ENCODE measurements around the gene EBNA1BP2.
"Not testable (repeated sequence)": the region's sequence is repeated elsewhere in the genome, so short reads cannot be mapped to it uniquely, and the experiment has no call there.

The EBNA1BP2 gene

DNA sequence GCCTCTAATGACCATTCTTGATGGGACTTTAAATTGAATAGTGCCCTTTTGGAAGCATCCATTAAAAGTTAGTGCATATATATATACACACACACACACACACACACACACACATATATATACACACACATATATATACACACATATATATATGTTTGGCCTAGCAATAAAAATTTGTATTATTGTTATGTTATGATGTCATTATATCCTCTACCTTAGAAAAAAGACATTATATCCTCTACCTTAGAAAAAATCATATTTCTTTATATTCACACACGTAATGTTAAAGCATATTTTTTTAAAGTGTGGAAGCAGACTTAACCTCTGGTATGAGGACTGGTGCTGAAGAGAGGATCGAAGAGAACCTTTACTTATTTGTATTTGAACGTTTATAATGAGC is 43.3 kb downstream of the EBNA1BP2 start:
- no peak for DNase-seq (ENCODE audit: low read depth)
- TF ChIP-seq, protein P1, sequence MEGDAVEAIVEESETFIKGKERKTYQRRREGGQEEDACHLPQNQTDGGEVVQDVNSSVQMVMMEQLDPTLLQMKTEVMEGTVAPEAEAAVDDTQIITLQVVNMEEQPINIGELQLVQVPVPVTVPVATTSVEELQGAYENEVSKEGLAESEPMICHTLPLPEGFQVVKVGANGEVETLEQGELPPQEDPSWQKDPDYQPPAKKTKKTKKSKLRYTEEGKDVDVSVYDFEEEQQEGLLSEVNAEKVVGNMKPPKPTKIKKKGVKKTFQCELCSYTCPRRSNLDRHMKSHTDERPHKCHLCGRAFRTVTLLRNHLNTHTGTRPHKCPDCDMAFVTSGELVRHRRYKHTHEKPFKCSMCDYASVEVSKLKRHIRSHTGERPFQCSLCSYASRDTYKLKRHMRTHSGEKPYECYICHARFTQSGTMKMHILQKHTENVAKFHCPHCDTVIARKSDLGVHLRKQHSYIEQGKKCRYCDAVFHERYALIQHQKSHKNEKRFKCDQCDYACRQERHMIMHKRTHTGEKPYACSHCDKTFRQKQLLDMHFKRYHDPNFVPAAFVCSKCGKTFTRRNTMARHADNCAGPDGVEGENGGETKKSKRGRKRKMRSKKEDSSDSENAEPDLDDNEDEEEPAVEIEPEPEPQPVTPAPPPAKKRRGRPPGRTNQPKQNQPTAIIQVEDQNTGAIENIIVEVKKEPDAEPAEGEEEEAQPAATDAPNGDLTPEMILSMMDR (conservative IDR thresholded peaks at IDR 0.05; ENCODE audit: control insufficient read depth, insufficient read depth, low read depth, low read length), result no peak
- H3K4me3 ChIP-seq (ENCODE audit: control insufficient read depth, low read depth, low read length), result no peak overlapping the region

DNA sequence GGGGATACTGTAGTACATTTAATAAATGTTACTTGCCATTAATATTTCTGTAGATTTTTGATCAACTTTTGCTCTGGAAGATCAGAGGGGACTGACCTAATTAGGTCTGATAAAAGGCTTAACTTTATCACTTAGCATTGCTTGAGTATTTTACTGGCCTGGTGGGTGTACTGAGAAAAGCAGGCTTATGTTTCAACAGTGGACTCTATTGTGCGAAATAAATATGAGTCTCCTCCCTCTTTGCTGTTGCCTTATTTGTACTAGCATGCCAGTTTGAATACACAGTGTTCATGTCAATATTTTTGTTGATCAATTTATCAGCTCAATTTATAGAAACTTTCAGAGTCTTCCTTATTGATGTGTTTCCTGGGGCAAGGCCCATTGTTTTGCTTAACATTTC is 49.1 kb downstream of the EBNA1BP2 start:
- H3K4me3 ChIP-seq (ENCODE audit: control insufficient read depth, low read depth, low read length), result no peak overlapping the region

DNA sequence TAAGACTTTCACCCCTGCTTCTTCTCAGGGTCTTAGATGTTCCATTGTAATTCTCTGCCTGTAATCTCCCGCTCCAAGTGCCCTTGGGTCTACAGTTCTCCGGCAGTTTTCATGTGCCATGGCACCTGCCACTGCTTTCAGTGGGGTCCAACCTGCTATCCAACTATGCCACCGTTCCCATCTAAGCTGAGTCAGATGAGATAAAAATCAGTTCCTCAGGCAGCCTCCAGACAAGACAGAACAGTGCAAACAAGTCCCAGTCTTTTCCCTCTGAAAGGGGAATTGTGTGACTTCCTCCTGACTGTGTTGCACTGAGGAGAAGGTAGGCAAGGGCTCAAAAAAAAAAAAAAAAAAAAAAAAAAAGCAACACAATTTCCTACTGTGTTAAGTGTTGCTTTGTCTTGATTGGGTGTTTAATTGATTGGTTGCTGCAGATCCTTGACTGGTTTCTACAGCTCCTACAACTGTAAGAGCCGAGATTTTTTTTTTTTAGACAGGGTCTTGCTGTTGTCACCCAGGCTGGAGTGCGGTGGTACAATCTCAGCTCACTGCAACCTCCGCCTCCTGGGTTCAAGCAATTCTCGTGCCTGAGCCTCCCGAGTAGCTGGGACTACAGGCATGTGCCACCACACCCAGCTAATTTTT is 50.7 kb downstream of the EBNA1BP2 start:
- TF ChIP-seq, protein P1 (conservative IDR thresholded peaks at IDR 0.05; ENCODE audit: control insufficient read depth, insufficient read depth, low read depth, low read length), result no peak
- no peak for DNase-seq (ENCODE audit: low read depth)
- H3K4me3 ChIP-seq (ENCODE audit: control insufficient read depth, low read depth, low read length), result no peak overlapping the region

More for the DNA sequence above, 49.1 kb downstream of the EBNA1BP2 start:
- no peak for DNase-seq (ENCODE audit: low read depth)
- TF ChIP-seq, protein P1 (conservative IDR thresholded peaks at IDR 0.05; ENCODE audit: control insufficient read depth, insufficient read depth, low read depth, low read length), result no peak

DNA sequence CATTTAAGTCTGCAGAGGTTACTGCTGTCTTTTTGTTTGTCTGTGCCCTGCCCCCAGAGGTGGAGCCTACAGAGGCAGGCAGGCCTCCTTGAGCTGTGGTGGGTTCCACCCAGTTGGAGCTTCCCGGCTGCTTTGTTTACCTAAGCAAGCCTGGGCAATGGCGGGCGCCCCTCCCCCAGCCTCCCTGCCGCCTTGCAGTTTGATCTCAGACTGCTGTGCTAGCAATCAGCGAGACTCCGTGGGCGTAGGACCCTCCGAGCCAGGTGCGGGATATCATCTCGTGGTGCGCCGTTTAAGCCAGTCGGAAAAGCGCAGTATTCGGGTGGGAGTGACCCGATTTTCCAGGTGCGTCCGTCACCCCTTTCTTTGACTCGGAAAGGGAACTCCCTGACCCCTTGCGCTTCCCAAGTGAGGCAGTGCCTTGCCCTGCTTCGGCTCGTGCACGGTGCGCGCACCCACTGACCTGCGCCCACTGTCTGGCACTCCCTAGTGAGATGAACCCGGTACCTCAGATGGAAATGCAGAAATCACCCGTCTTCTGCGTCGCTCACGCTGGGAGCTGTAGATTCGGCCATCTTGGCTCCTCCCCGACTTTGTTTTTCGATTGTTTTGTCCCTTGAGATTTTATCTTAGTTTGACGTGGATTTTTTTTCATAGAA is 52.0 kb downstream of the EBNA1BP2 start:
- DNase-seq (ENCODE audit: low read depth); H3K4me3 ChIP-seq (ENCODE audit: control insufficient read depth, low read depth, low read length): not testable (repeated sequence)
